CD14-positive monocyte (primary cell): ENCODE data around the gene SNX30. TPM values are rescaled to one million over a fixed set of nuclear protein-coding genes. Genes with fewer than 3 reads are reported as not detected.
A peak's percentile ranks its signal among the peaks of the same experiment; 100 is the strongest.

Source experiments
- DNase-seq, 3 donors: peaks; one replicate each; pipeline ENCODE4 v3.0.0-alpha.2; 2011 to 2022
- H2AFZ ChIP-seq: 2 replicates; pipeline ENCODE4 v1.6.0; 2012; ENCODE audit warnings: mild to moderate bottlenecking, low read depth, low read length, inconsistent platforms; ENCODE audit not compliant: insufficient read depth, poor library complexity, severe bottlenecking
- H3K27ac ChIP-seq, 2 donors: 1 replicate in 1 of 2; 2 replicates in 1 of 2; pipeline ENCODE4 v1.5.1; 2012 to 2013; ENCODE audit warnings: low read length in 2 of 2, control low read depth in 1 of 2, inconsistent platforms in 1 of 2, low read depth in 1 of 2, mild to moderate bottlenecking in 1 of 2
- H3K27me3 ChIP-seq, 2 donors: one replicate each; pipeline versions ENCODE4 v1.6.0 to v1.6.1; 2011 to 2013; ENCODE audit warnings: low read length in 2 of 2; ENCODE audit not compliant: control insufficient read depth in 2 of 2, insufficient read depth in 2 of 2
- H3K36me3 ChIP-seq, 2 donors: replicated peaks in 1 of 2; 1 replicate in 1 of 2; 2 replicates in 1 of 2; pipeline versions ENCODE4 v1.5.1 to v1.6.1; 2012 to 2013; ENCODE audit warnings: low read length in 2 of 2, control low read depth in 1 of 2, inconsistent platforms in 1 of 2, mild to moderate bottlenecking in 1 of 2; ENCODE audit not compliant: insufficient read depth in 2 of 2, control insufficient read depth in 1 of 2
- H3K4me1 ChIP-seq, 2 donors: 1 replicate in 1 of 2; 2 replicates in 1 of 2; pipeline versions ENCODE4 v1.5.1 to v1.6.1; 2012 to 2013; ENCODE audit warnings: low read length in 2 of 2, control low read depth in 1 of 2, inconsistent platforms in 1 of 2, mild to moderate bottlenecking in 1 of 2, moderate library complexity in 1 of 2; ENCODE audit not compliant: insufficient read depth in 2 of 2, control insufficient read depth in 1 of 2
- H3K4me2 ChIP-seq: replicated peaks from 2 replicates; pipeline ENCODE3; 2012; ENCODE audit warnings: low read length, moderate library complexity, mild to moderate bottlenecking; ENCODE audit not compliant: poor library complexity, severe bottlenecking; ENCODE audit errors: extremely low read depth
- H3K4me3 ChIP-seq, 3 experiments: fragments of 200-600 bp in 1 of 3; sonication (generic) in 1 of 3; replicated peaks in 1 of 3; 1 replicate in 2 of 3; 2 replicates in 1 of 3; pipeline ENCODE4 v1.5.1; 2011 to 2013; ENCODE audit warnings: low read length in 3 of 3, mild to moderate bottlenecking in 3 of 3, control low read depth in 2 of 3, low read depth in 2 of 3, inconsistent platforms in 1 of 3, moderate library complexity in 1 of 3
- H3K79me2 ChIP-seq: 2 replicates; pipeline ENCODE4 v1.6.0; 2012; ENCODE audit warnings: mild to moderate bottlenecking, control low read depth, inconsistent platforms, low read length, moderate library complexity; ENCODE audit not compliant: insufficient read depth
- H3K9ac ChIP-seq: 2 replicates; pipeline ENCODE4 v1.6.0; 2017; ENCODE audit warnings: low read length, mild to moderate bottlenecking; ENCODE audit not compliant: insufficient read depth, poor library complexity, severe bottlenecking
- H3K9me3 ChIP-seq, 2 donors: replicated peaks in 1 of 2; 1 replicate in 1 of 2; 2 replicates in 1 of 2; pipeline versions ENCODE4 v1.5.1 to v1.6.1; 2012 to 2013; ENCODE audit warnings: low read length in 2 of 2, control low read depth in 1 of 2; ENCODE audit not compliant: control insufficient read depth in 1 of 2, insufficient read depth in 1 of 2
- H4K20me1 ChIP-seq: 2 replicates; pipeline ENCODE4 v1.6.0; 2012; ENCODE audit warnings: mild to moderate bottlenecking, low read length, control low read depth, moderate library complexity; ENCODE audit not compliant: insufficient read depth
- H3K27ac Mint-ChIP-seq, 7 donors: one replicate each; pipeline ENCODE4 v1.8.0; 2020; ENCODE audit warnings: mild to moderate bottlenecking in 7 of 7, mixed read lengths in 7 of 7, moderate library complexity in 6 of 7, inconsistent platforms in 2 of 7
- H3K27me3 Mint-ChIP-seq, 3 donors: one replicate each; pipeline ENCODE4 v1.8.0; 2021 to 2022; ENCODE audit warnings: low read depth in 3 of 3, mild to moderate bottlenecking in 3 of 3, mixed read lengths in 3 of 3, moderate library complexity in 3 of 3, inconsistent platforms in 1 of 3
- H3K36me3 Mint-ChIP-seq, 2 donors: one replicate each; pipeline ENCODE4 v1.8.0; 2020; ENCODE audit warnings: mixed read lengths in 2 of 2, inconsistent platforms in 1 of 2, mild to moderate bottlenecking in 1 of 2
- H3K4me1 Mint-ChIP-seq: one replicate; pipeline ENCODE4 v1.8.0; 2020; ENCODE audit warnings: mild to moderate bottlenecking, mixed read lengths
- H3K4me3 Mint-ChIP-seq, 2 donors: one replicate each; pipeline ENCODE4 v1.8.0; 2020; ENCODE audit warnings: mild to moderate bottlenecking in 2 of 2, mixed read lengths in 2 of 2, moderate library complexity in 1 of 2
- H3K9me3 Mint-ChIP-seq, 7 donors: one replicate each; pipeline ENCODE4 v1.8.0; 2020 to 2022; ENCODE audit warnings: mixed read lengths in 7 of 7, mild to moderate bottlenecking in 6 of 7, moderate library complexity in 6 of 7, inconsistent platforms in 2 of 7
- CTCF ChIP-seq: fragments of 200-600 bp; IDR thresholded peaks from one replicate; pipeline ENCODE4 v1.8.0; 2022; ENCODE audit warnings: antibody characterized with exemption, mild to moderate bottlenecking
- WGBS: methylation state at CpG from one replicate; pipeline ENCODE4 v1.1.5; 2013; ENCODE audit warnings: missing lambda C conversion rate; ENCODE audit not compliant: insufficient coverage; 5-methylcytosine and 5-hydroxymethylcytosine counted together
- intact Hi-C, 2 donors: fragments of 100-400 bp; cut with micrococcal nuclease; formaldehyde crosslinking; loops; one replicate each; pipeline versions ENCODE4 v1.15.0 to v1.15.1; 2023
- polyA plus RNA-seq, 3 donors: library from polyadenylated mRNA; depleted of rRNA in 1 of 3; unstranded in 2 of 3; stranded (reverse) in 1 of 3; fragments of 300-500 nt in 2 of 3; fragments of >200 nt in 1 of 3; fragmentation: Illumina TruSeq in 2 of 3; gene quantifications; 1 replicate in 2 of 3; 2 replicates in 1 of 3; pipeline ENCODE4 v1.2.3, GENCODE V29; 2012 to 2021

Gene SNX30
- polyA plus RNA-seq, 3 donors: 10.3 to 31.3 (median 10.4) TPM

- H3K79me2 ChIP-seq: peaks cover 45% of the 10 kb centered on the region
- peaks cover 99 to 100% of the 10 kb centered on the region in 2 donors for H3K4me1 ChIP-seq
- peak overlapping the region in 1 of 3 experiments; percentile 70 for H3K4me3 ChIP-seq
- H3K4me1 Mint-ChIP-seq: peaks cover 99% of the 10 kb centered on the region
- H4K20me1 ChIP-seq: no peaks in the 10 kb centered on the region
- TF ChIP-seq CTCF: no peak
- H3K36me3 Mint-ChIP-seq: peaks cover 2 to 41% of the 10 kb centered on the region in 2 donors
- H3K27me3 ChIP-seq: no peaks in the 10 kb centered on the region
- H3K36me3 ChIP-seq: peaks cover 0 to 4% of the 10 kb centered on the region in 2 donors
- DNase-seq: peak; percentile 46 to 73 (median 69)
- H3K27ac ChIP-seq: peak overlapping the region; percentile 81 to 97
- H2AFZ ChIP-seq: no peak overlapping the region
- H3K4me3 Mint-ChIP-seq: peak overlapping the region; percentile 78 to 91
- intact Hi-C loops: loop anchor here in 1 of 2 donors (5.0 kb wide), 1 partner anchor 37 kb away; no protein-coding TSS in a partner anchor
- no peaks in the 10 kb centered on the region for H3K9me3 ChIP-seq
- H3K9ac ChIP-seq: no peak overlapping the region
- peak overlapping the region; percentile 81 for H3K4me2 ChIP-seq
- H3K9me3 Mint-ChIP-seq: no peaks in the 10 kb centered on the region
- H3K27ac Mint-ChIP-seq: peak overlapping the region; percentile 94 to 100 (median 99)
- H3K27me3 Mint-ChIP-seq: peaks cover 0 to 5% (median 0%) of the 10 kb centered on the region in 3 donors
- 17% methylated on average over 1 of the region's 1 CpG for WGBS
Measured at GRCh38 chr9:112860451-112860850, 109.9 kb downstream of the SNX30 start.

GRCh38 chr9:112861155-112861554 is 110.6 kb downstream of the SNX30 start:
- no peak for TF ChIP-seq CTCF
- intact Hi-C loops: loop anchor here in 1 of 2 donors (5.0 kb wide), 1 partner anchor 36 kb away; no protein-coding TSS in a partner anchor
- Mint-ChIP-seq H3K27me3 (peaks cover 0 to 5% (median 0%) of the 10 kb centered on the region in 3 donors), H3K4me3 (peak overlapping the region; percentile 78 to 91), H3K4me1 (peaks cover 97% of the 10 kb centered on the region), H3K36me3 (peaks cover 5 to 41% of the 10 kb centered on the region in 2 donors), H3K27ac (peak overlapping the region; percentile 94 to 100 (median 99)), H3K9me3 (no peaks in the 10 kb centered on the region)
- Histone ChIP-seq H3K9ac (peak overlapping the region; percentile 73), H3K4me1 (peaks cover 98 to 99% of the 10 kb centered on the region in 2 donors), H3K36me3 (peaks cover 0 to 10% of the 10 kb centered on the region in 2 donors), H3K4me2 (peak overlapping the region; percentile 81), H3K4me3 (peak overlapping the region; percentile 19 to 70 (median 27)), H2AFZ (no peak overlapping the region), H3K27me3 (no peaks in the 10 kb centered on the region), H4K20me1 (no peaks in the 10 kb centered on the region), H3K27ac (peak overlapping the region; percentile 97 to 99), H3K9me3 (no peaks in the 10 kb centered on the region), H3K79me2 (peaks cover 44% of the 10 kb centered on the region)
- WGBS: 6% methylated on average over 2 of the region's 3 CpGs
- DNase-seq: peak; percentile 53 to 67 (median 66)
